T-helper 17 cell (primary cell): ENCODE data around the gene OTUD1. TPM values are rescaled to one million over a fixed set of nuclear protein-coding genes. Genes with fewer than 3 reads are reported as not detected.

Experiments
- ATAC-seq: fragments of 150-1000 bp; cut with Tn5 transposase; 2 replicates; pipeline ENCODE4 v1.10.0; 2021; ENCODE audit warnings: mild to moderate bottlenecking, moderate library complexity
- DNase-seq, 3 donors: peaks; one replicate each; pipeline versions ENCODE4 v3.0.0 to v3.0.0-alpha.2; 2020 to 2021
- H3K9me3 ChIP-seq: one replicate; pipeline ENCODE4 v1.7.0; 2013; ENCODE audit warnings: low read length, mild to moderate bottlenecking; ENCODE audit not compliant: control insufficient read depth, poor library complexity, severe bottlenecking
- H3K27ac Mint-ChIP-seq: one replicate; pipeline ENCODE4 v1.8.0; 2022; ENCODE audit warnings: mild to moderate bottlenecking, moderate library complexity, mixed read lengths
- H3K27me3 Mint-ChIP-seq: one replicate; pipeline ENCODE4 v1.8.0; 2022; ENCODE audit warnings: mixed read lengths
- H3K36me3 Mint-ChIP-seq: one replicate; pipeline ENCODE4 v1.8.0; 2022; ENCODE audit warnings: low read depth, mixed read lengths
- H3K4me1 Mint-ChIP-seq: one replicate; pipeline ENCODE4 v1.8.0; 2022; ENCODE audit warnings: mild to moderate bottlenecking, mixed read lengths
- H3K4me3 Mint-ChIP-seq: one replicate; pipeline ENCODE4 v1.8.0; 2022; ENCODE audit warnings: mild to moderate bottlenecking, moderate library complexity, mixed read lengths
- total RNA-seq, 4 donors: library from RNA in 2 of 4; stranded (reverse) in 2 of 4; gene quantifications; one replicate each; pipeline ENCODE4 v1.2.3 and lab custom pipeline; 2022 to 2026

Gene OTUD1
- total RNA-seq, 2 donors from 2014 or later: 59.4 to 63.7 TPM

DNA sequence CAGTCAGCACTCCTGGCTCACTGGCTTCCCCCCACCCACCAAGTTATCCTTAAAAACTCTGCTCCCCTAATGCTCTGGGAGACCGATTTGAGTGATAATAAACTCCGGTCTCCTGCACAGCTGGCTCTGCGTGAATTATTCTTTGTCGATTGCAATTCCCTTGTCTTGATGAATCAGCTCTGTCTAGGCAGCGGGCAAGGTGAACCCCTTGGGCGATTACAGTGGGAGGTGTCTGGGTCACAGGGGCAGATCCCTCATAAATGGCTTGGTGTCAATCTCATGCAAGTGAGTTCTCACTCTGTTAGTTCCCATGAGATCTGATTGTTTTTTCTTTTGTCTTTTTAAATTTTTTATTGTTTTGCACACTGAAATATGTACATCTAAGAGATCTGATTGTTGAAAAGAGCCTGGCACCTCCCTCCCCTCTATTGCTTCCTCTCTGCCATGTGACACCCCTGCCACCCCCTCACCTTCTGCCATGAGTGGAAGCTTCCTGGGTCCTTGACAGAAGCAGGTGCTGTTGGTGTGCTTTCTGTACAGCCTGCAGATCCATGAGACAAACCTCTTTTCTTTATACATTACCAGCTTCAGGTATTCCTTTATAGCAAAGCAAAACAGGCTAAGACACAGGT, 20.5 kb downstream of the OTUD1 start:
- no peaks in the 10 kb centered on the region for H3K27me3 Mint-ChIP-seq
- H3K4me3 Mint-ChIP-seq: no peak overlapping the region
- H3K36me3 Mint-ChIP-seq: no peaks in the 10 kb centered on the region
- peak overlapping the region; percentile 34 for H3K27ac Mint-ChIP-seq
- DNase-seq (no peak), ATAC-seq (no peak)
- peaks cover 3% of the 10 kb centered on the region for H3K4me1 Mint-ChIP-seq
- H3K9me3 ChIP-seq: no peaks in the 10 kb centered on the region

DNA sequence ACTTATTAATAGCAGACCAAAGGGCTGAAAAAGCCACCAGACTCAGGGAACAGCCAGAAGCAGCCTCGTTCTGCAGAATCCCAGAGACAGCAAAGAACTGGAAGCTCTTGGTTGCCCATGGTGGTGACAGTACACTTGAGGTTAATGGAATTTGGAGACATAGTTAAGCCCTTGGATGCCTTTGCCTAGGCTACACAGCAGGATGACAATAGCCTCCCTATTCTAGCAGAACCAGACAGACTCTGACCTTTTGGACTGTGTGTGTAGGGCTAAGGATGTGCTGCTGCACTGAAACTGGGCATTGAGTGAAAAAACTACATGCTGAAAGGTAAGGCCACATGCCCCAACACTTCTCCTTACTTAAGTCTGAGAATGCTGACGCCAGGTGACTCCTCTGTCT, 22.7 kb downstream of the OTUD1 start:
- H3K9me3 ChIP-seq: no peaks in the 10 kb centered on the region
- no peaks in the 10 kb centered on the region for H3K36me3 Mint-ChIP-seq
- peaks cover 3% of the 10 kb centered on the region for H3K4me1 Mint-ChIP-seq
- H3K27me3 Mint-ChIP-seq: no peaks in the 10 kb centered on the region
- H3K4me3 Mint-ChIP-seq: no peak overlapping the region
- no peak for DNase-seq
- no peak overlapping the region for H3K27ac Mint-ChIP-seq
- ATAC-seq: no peak

DNA sequence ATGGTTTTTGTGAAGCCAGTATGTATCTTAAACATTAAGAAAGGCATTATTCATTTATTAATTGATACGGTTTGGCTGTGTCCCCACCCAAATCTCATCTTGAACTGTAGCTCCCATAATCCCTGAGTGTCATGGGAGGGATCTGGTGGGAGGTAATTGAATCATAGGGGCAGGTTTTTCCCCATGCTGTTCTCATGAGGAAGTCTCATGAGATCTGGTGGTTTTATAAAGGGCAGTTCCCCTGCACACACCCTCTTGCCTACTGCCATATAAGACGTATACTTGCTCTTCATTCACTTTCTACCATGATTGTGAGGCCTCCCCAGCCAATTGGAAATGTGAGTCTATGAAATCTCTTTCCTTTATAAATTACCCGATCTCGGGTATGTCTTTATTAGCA, 28.1 kb downstream of the OTUD1 start:
- H3K4me3 Mint-ChIP-seq: no peak overlapping the region
- no peak for ATAC-seq
- DNase-seq: no peak
- H3K27me3 Mint-ChIP-seq: peaks cover 33% of the 10 kb centered on the region
- H3K4me1 Mint-ChIP-seq: no peaks in the 10 kb centered on the region
- no peaks in the 10 kb centered on the region for H3K9me3 ChIP-seq
- no peaks in the 10 kb centered on the region for H3K36me3 Mint-ChIP-seq
- no peak overlapping the region for H3K27ac Mint-ChIP-seq

DNA sequence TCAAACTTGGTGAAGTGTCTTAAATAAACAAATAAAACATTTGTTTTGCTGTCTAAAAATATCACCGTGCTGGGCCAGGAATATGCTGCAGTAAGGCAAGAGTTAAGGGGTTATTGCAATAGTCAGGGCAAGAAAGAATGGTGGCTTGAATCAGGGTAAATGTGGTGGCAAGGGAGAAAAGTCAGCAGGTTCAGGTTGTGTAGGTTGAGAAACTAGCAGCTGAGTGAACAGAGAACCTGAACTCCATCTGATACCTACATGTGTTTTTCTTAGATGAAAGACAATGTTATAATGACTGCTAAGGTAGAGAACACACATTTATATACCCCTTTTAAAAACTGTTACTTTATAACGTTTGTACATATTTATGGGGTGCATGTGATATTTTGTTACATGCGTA, 28.7 kb downstream of the OTUD1 start:
- no peak overlapping the region for H3K4me3 Mint-ChIP-seq
- no peaks in the 10 kb centered on the region for H3K9me3 ChIP-seq
- ATAC-seq (no peak), DNase-seq (no peak)
- H3K27me3 Mint-ChIP-seq: peaks cover 36% of the 10 kb centered on the region
- H3K36me3 Mint-ChIP-seq: no peaks in the 10 kb centered on the region
- H3K4me1 Mint-ChIP-seq: no peaks in the 10 kb centered on the region
- no peak overlapping the region for H3K27ac Mint-ChIP-seq

DNA sequence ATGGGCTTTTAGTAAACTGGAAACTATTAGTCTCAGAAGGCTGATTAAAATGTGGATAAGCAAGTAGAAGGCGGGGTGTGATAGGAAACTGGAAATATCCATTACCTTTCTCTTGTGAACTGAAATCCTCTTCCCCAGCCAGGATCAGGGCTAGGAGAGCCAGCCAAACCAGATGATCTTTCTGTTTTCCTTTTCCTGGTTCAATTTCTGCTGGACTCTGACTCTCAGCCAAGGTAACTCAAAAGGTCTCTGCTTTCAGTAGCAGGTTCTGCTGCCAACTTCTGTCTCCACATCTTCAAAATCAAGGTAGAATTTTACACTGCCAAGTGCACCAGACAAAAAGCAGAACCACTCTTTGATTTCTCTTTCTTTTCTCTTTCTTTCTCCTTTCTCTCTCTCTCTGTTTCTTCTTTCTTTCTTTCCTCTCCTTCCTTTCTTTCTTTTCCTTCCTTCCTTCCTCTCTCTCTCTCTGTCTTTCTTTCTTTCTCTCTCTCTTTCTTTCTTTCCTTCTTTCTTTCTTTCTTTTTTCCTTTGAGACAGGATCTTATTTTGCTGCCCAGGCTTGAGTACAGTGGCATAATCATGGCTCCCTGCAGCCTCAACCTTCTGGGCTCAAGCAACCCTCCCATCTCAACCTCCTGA, 30.8 kb downstream of the OTUD1 start:
- Mint-ChIP-seq H3K27ac (no peak overlapping the region), H3K36me3 (no peaks in the 10 kb centered on the region), H3K4me1 (no peaks in the 10 kb centered on the region), H3K4me3 (no peak overlapping the region), H3K27me3 (peaks cover 36% of the 10 kb centered on the region)
- no peak for DNase-seq
- ATAC-seq: no peak
- no peaks in the 10 kb centered on the region for H3K9me3 ChIP-seq

DNA sequence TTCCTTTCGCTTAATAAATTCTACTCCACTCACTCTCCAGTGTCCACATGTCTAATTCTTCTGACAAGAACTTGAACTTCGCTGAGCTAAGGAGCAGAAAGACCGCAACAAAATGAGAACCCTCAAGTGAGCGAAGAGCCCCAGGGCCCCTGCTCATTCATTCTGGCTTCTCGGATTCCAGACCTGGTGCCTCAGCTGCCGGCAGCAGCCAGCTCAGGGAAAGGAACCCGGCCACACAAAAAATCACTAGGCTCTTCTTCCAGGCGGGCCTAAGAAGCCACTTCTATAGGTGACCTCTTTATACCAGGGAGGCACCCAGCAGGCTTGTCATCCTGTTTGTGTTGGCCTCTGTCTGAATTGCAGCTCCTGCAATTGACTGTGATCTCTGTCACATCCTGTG, 33.3 kb downstream of the OTUD1 start:
- no peak overlapping the region for H3K4me3 Mint-ChIP-seq
- no peak for DNase-seq

DNA sequence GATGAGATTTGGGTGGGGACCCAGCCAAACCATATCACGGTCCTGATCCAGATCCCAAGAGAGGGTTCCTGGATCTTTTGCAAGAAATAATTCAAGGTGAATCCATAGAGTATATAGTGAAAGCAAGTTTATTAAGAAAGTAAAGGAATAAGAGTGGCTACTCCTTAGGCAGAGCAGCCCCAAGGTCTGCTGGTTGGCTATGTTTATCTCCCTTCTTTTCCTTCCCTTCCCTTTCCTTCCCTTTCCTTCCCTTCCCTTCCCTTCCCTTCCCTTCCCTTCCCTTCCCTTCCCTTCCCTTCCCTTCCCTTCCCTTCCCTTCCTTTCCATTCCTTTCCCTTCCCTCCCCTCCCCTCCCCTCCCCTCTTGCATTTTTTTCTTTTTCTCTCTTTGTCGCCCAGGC, 35.2 kb downstream of the OTUD1 start:
- DNase-seq: no peak
- no peak overlapping the region for H3K27ac Mint-ChIP-seq

More for the DNA sequence above, 33.3 kb downstream of the OTUD1 start:
- Mint-ChIP-seq H3K27ac (no peak overlapping the region), H3K36me3 (no peaks in the 10 kb centered on the region), H3K4me1 (no peaks in the 10 kb centered on the region), H3K27me3 (peaks cover 36% of the 10 kb centered on the region)
- ATAC-seq: no peak
- no peaks in the 10 kb centered on the region for H3K9me3 ChIP-seq

DNA sequence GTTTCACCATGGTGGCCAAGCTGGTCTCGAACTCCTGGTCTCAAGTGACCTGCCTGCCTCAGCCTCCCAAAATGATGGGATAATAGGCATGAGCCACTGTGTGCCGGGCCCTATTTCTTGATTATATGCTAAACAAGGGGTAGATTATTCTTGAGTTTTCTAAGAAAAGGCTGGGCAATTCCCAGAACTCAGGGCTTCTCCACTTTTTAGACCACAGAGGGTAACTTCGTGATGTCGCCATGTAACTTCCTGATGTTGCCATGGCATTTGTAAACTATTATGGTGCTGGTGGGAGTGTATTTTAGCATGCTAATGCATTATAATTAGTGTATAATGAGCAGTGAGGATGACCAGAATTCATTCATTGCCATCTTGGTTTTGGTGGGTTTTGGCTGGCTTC, 35.8 kb downstream of the OTUD1 start:
- no peak overlapping the region for H3K4me3 Mint-ChIP-seq
- ATAC-seq: no peak
- DNase-seq: no peak
- H3K27ac Mint-ChIP-seq: no peak overlapping the region
- H3K36me3 Mint-ChIP-seq: no peaks in the 10 kb centered on the region
- H3K27me3 Mint-ChIP-seq: peaks cover 25% of the 10 kb centered on the region
- no peaks in the 10 kb centered on the region for H3K4me1 Mint-ChIP-seq
- H3K9me3 ChIP-seq: no peaks in the 10 kb centered on the region

More for the DNA sequence above, 35.2 kb downstream of the OTUD1 start:
- Mint-ChIP-seq H3K4me3 (no peak overlapping the region), H3K27me3 (peaks cover 24% of the 10 kb centered on the region), H3K4me1 (no peaks in the 10 kb centered on the region), H3K36me3 (no peaks in the 10 kb centered on the region)
- ATAC-seq: no peak
- H3K9me3 ChIP-seq: no peaks in the 10 kb centered on the region

DNA sequence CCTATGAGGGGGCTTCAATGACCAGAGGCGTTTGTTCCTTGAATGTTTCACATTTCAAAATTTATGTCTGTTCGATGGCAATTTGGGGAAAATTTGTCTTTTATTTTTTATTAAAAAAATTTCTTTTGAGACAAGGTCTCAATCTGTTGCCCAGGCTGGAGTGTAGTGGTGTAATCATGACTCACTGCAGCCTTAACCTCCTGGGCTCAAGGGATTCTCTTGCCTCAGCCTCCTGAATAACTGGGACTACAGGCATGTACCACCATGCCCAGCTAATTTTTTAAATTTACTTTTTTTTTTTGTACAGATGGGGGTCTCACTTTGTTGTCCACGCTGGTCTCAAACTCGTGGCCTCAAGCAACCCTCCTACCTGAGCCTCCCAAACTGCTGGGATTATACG, 39.7 kb downstream of the OTUD1 start:
- Mint-ChIP-seq H3K4me1 (no peaks in the 10 kb centered on the region), H3K27me3 (peaks cover 5% of the 10 kb centered on the region), H3K4me3 (no peak overlapping the region), H3K36me3 (no peaks in the 10 kb centered on the region), H3K27ac (no peak overlapping the region)
- DNase-seq: no peak
- H3K9me3 ChIP-seq: no peaks in the 10 kb centered on the region
- no peak for ATAC-seq

DNA sequence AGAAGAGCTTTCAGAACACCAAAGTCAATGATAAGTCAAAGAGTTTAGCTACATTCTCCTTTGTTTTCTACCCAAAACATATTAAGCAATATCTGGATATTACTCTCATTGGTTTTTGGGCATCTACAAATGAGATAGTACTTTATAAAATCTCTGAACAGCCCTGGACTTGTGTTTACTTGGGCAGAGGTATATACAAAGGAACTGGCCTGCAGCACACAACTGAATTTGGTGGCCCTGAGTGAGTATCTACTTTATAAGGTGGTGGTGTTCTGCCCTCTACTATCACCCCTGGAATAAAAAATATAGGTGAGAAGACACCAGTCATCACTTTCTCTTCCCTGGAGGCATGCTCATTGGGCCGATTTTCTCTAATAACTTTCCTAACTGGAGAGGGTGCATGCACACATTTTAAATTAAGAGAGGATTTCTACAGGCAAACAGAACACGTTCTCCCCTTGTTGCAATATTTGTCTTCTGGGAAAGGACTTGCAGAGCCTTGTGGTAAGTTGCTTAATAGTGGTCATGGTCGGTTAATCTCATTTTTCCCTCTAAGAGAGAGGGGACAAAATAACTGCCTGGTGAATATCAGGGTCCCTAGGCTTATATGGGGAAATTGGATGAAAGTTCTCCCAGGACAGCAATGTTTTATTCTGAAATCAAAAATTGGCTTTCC, 41.1 kb downstream of the OTUD1 start:
- ATAC-seq (no peak), DNase-seq (no peak)
- peaks cover 5% of the 10 kb centered on the region for H3K27me3 Mint-ChIP-seq
- H3K4me3 Mint-ChIP-seq: no peak overlapping the region
- no peaks in the 10 kb centered on the region for H3K36me3 Mint-ChIP-seq
- no peak overlapping the region for H3K27ac Mint-ChIP-seq
- no peaks in the 10 kb centered on the region for H3K4me1 Mint-ChIP-seq
- no peaks in the 10 kb centered on the region for H3K9me3 ChIP-seq

DNA sequence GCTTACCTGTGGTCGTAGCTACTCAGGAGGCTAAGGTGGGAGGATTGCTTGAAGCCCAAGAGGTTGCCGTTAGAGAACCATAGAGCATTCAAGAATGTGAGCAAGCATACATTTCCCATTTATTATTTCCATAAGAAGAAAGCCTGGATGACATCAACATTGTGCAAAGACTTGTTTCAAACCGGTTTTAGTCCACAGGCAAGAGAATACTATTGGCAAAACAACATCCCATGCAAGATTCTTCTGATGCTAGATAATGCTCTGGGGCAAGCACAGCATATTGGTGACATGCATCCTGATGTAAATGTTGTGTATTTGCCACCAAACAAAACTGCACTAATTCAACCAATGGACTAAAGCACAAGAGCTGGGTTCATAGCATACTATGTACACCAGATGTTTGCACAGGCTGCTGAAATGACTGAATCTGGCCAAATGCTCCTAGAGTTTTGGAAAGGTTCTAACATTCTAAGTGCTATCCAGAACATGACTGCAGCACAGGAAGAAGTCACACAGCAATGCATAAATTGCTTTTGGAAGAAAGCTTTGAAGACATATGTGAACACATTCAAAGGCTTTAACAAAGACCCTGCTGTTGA, 42.6 kb downstream of the OTUD1 start:
- DNase-seq (no peak), ATAC-seq (no peak)
- H3K27ac Mint-ChIP-seq: no peak overlapping the region
- no peaks in the 10 kb centered on the region for H3K9me3 ChIP-seq
- H3K4me1 Mint-ChIP-seq: no peaks in the 10 kb centered on the region
- H3K4me3 Mint-ChIP-seq: no peak overlapping the region
- peaks cover 5% of the 10 kb centered on the region for H3K27me3 Mint-ChIP-seq
- H3K36me3 Mint-ChIP-seq: no peaks in the 10 kb centered on the region

DNA sequence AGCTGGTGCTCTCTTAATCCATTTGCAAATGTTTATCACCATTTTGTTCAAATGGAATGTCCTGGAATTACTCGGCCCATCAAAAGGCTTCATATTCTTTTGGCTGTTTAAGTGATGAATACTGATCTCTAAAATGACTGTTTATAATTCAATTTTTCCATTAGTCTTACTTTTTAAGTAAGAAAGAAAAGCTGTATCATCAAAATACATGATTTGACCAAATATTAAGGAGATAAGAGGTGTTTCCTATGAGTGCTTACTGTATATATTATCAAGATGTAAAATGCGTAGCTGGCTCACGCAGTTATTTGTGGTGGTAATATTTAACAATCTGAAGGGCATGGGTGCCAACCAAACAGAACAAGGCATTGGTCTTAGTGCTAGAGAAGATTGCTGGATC, 51.2 kb downstream of the OTUD1 start:
- Mint-ChIP-seq H3K4me3 (no peak overlapping the region), H3K4me1 (no peaks in the 10 kb centered on the region), H3K27me3 (peaks cover 7% of the 10 kb centered on the region), H3K36me3 (peaks cover 2% of the 10 kb centered on the region), H3K27ac (no peak overlapping the region)
- no peaks in the 10 kb centered on the region for H3K9me3 ChIP-seq
- DNase-seq (no peak), ATAC-seq (no peak)
